Adrenal gland (tissue), 12 donors: ENCODE data around the gene NAT14. TPM values are rescaled to one million over a fixed set of nuclear protein-coding genes. Genes with fewer than 3 reads are reported as not detected.

Experiments
- DNase-seq, 7 donors: peaks; one replicate each; pipeline ENCODE4 v3.0.0-alpha.2; 2019 to 2020
- H3K27ac ChIP-seq, 5 donors: fragments of 200-600 bp; sonication (generic) in 4 of 5; 1 replicate in 3 of 5; 2 replicates in 2 of 5; pipeline versions ENCODE4 v1.5.1 to v1.8.0; 2016 to 2020; ENCODE audit warnings: mild to moderate bottlenecking in 1 of 5
- H3K27me3 ChIP-seq: fragments of 200-600 bp; 2 replicates; pipeline ENCODE4 v1.8.0; 2021
- H3K36me3 ChIP-seq, 2 donors: fragments of 200-600 bp; replicated peaks in 1 of 2; 1 replicate in 1 of 2; 2 replicates in 1 of 2; pipeline versions ENCODE4 v1.5.1 to v1.8.0; 2018 to 2022
- H3K4me1 ChIP-seq, 2 donors: fragments of 200-600 bp; replicated peaks in 1 of 2; 1 replicate in 1 of 2; 2 replicates in 1 of 2; pipeline versions ENCODE4 v1.5.1 to v1.8.0; 2018 to 2021
- H3K4me3 ChIP-seq, 4 donors: fragments of 200-600 bp; sonication (generic) in 3 of 4; one replicate each; pipeline ENCODE4 v1.5.1; 2016 to 2018
- H3K9me3 ChIP-seq, 3 donors: fragments of 200-600 bp; sonication (generic) in 1 of 3; replicated peaks in 1 of 3; 1 replicate in 2 of 3; 2 replicates in 1 of 3; pipeline versions ENCODE4 v1.5.1 to v1.8.0; 2016 to 2021
- POLR2A ChIP-seq, 2 donors: fragments of 450-650 bp; IDR thresholded peaks; one replicate each; pipeline ENCODE4 v1.6.1; 2017; ENCODE audit warnings: antibody characterized with exemption in 2 of 2, mild to moderate bottlenecking in 2 of 2, moderate library complexity in 1 of 2
- WGBS, 4 donors: extraction: QIAGEN DNeasy Blood & Tissue Kit in 2 of 4; methylation state at CpG; one replicate each; pipeline versions ENCODE4 v1.1.5 to v1.1.7; 2013 to 2017; 5-methylcytosine and 5-hydroxymethylcytosine counted together
- intact Hi-C, 2 donors: fragments of 100-400 bp; cut with DNase I; formaldehyde crosslinking; loops; one replicate each; pipeline versions ENCODE4 v1.14.1 to v1.15.0; 2022 to 2023
- polyA plus RNA-seq, 3 donors: library from polyadenylated mRNA; stranded (reverse); fragments of 200-250 nt in 2 of 3; fragments of 350-450 nt in 1 of 3; fragmentation: Illumina TruSeq in 1 of 3; extraction: RNeasy Lipid Tissue Mini Kit (QIAGEN cat#74804) in 1 of 3; gene quantifications; one replicate each; pipeline ENCODE4 v1.2.3, GENCODE V29; 2013 to 2014
- total RNA-seq, 9 donors: library from RNA; depleted of rRNA in 4 of 9; stranded (reverse); fragments of >200 nt in 4 of 9; fragments of 120-200 nt in 1 of 9; fragmentation: NEBNext Ultra II Directional in 1 of 9; extraction: Animal tissue kit (Norgen Biotek cat#: 25700) in 1 of 9; gene quantifications; one replicate each; pipeline versions ENCODE4 v1.1.0 to v1.2.4, GENCODE V29; 2013 to 2023
- TF ChIP-seq, protein P1 (sequence below), 6 experiments: fragments of 450-650 bp in 4 of 6; fragments of 200-600 bp in 2 of 6; sonication (generic) in 1 of 6; IDR thresholded peaks; 1 replicate in 5 of 6; 2 replicates in 1 of 6; pipeline versions ENCODE4 v1.5.1 to v1.8.0; 2016 to 2021; ENCODE audit warnings: antibody characterized with exemption in 6 of 6, mild to moderate bottlenecking in 2 of 6, moderate library complexity in 1 of 6
- donor health status: healthy with polysubstance abuse.
- donor health status: Bipolar disorder and iron deficiency.
- donor health status: DM: yes; HTN: yes; CAD: no.
- donor health status: DM: no; HTN: no; CAD: no.
- donor health status: DM: no; HTN: no; CAD: no.
- donor health status: DM: yes; HTN: yes; CAD: no.

NAT14 gene
- total and polyA plus RNA-seq, 12 donors = 4.9 to 108 (median 18.7) TPM

DNA sequence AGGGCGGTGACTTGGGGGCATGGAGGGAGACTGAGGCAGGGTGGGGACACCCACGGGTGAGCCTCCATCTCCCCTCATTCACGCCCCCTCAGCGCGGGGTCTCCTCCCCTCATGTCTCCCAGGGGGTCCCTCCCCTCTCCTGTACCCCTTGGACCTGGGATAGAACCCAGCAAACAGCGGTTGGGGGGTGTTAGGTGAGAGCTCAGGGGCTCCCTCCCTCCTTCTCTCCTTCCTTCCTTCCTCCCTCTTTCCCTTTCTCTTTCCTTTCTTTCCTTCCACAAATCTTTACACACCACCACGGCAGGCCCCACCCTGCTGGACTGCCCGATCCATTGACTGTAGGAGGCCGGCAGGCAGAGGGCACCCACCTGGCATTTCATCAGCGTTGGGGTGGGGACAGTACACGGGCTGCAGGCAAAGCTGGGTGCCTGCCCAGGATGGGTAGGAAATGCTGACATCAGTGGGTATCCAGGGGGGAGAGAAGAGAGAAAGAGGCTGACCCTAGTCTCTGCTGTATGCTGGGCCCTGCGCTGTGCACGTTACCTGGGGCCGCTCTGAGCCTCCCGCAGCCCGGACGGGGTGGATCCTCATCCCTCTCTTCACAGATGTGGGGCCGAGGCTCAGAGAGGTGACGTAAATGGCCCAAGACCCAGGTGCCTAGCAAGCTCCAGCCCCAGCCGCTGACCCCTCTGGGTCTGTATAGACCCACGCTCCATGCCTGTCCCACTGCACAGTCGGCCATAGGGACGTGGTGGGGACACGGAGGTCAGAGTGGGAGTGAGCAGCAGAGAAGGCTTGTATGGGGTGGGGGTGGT lies 6.8 kb downstream of the NAT14 start:
- H3K9me3 ChIP-seq = no peaks in the 10 kb centered on the region
- intact Hi-C loops = no loop called here
- H3K36me3 ChIP-seq = no peaks in the 10 kb centered on the region
- TF ChIP-seq, protein P1, sequence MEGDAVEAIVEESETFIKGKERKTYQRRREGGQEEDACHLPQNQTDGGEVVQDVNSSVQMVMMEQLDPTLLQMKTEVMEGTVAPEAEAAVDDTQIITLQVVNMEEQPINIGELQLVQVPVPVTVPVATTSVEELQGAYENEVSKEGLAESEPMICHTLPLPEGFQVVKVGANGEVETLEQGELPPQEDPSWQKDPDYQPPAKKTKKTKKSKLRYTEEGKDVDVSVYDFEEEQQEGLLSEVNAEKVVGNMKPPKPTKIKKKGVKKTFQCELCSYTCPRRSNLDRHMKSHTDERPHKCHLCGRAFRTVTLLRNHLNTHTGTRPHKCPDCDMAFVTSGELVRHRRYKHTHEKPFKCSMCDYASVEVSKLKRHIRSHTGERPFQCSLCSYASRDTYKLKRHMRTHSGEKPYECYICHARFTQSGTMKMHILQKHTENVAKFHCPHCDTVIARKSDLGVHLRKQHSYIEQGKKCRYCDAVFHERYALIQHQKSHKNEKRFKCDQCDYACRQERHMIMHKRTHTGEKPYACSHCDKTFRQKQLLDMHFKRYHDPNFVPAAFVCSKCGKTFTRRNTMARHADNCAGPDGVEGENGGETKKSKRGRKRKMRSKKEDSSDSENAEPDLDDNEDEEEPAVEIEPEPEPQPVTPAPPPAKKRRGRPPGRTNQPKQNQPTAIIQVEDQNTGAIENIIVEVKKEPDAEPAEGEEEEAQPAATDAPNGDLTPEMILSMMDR (IDR thresholded peaks at IDR 0.05) = no peak
- no peak for TF ChIP-seq POLR2A (IDR thresholded peaks at IDR 0.05)
- DNase-seq = no peak
- no peak overlapping the region for H3K4me3 ChIP-seq
- H3K27me3 ChIP-seq = no peaks in the 10 kb centered on the region
- H3K4me1 ChIP-seq = peaks cover 12 to 14% of the 10 kb centered on the region in 2 donors
- H3K27ac ChIP-seq = no peak overlapping the region
- WGBS, 4 donors = 67 to 80% (median 73%) methylated on average over 14 to 24 of the region's 24 CpGs

DNA sequence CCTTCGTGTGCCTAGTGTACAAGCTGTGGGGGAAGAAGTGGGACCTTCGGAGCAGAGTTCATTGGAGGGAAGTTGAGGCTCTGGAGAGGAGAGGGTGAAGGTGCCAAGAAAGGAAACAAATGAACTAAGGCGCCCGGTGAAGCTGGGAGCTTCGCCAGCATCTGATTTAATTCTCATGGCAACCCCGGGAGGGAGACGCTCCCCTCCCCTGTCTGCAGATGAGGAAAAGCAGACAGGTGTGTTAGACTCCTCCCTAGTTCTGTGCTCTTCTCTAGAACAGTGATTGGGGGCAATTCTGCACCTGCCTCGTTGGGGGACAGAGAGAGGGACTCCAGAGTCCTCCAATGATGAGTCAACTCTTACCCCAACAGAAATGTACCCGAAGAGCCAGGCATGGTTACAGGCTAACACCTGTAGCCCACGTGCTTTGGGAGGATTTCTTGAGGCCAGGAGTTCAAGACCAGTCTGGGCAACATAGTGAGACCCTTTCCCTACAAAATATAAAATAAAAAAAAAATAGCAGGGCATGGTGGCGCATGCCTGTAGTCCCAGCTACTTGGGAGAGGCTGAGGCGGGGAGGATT lies 7.5 kb downstream of the NAT14 start:
- intact Hi-C loops = no loop called here
- Histone ChIP-seq H3K27me3 (no peaks in the 10 kb centered on the region), H3K4me3 (no peak overlapping the region), H3K9me3 (no peaks in the 10 kb centered on the region), H3K27ac (no peak overlapping the region), H3K36me3 (no peaks in the 10 kb centered on the region), H3K4me1 (peaks cover 5 to 7% of the 10 kb centered on the region in 2 donors)
- TF ChIP-seq POLR2A (IDR thresholded peaks at IDR 0.05) = no peak
- TF ChIP-seq, protein P1 (IDR thresholded peaks at IDR 0.05) = no peak
- 46 to 56% (median 54%) methylated on average over 12 of the region's 12 CpGs for WGBS, 4 donors
- DNase-seq = no peak

DNA sequence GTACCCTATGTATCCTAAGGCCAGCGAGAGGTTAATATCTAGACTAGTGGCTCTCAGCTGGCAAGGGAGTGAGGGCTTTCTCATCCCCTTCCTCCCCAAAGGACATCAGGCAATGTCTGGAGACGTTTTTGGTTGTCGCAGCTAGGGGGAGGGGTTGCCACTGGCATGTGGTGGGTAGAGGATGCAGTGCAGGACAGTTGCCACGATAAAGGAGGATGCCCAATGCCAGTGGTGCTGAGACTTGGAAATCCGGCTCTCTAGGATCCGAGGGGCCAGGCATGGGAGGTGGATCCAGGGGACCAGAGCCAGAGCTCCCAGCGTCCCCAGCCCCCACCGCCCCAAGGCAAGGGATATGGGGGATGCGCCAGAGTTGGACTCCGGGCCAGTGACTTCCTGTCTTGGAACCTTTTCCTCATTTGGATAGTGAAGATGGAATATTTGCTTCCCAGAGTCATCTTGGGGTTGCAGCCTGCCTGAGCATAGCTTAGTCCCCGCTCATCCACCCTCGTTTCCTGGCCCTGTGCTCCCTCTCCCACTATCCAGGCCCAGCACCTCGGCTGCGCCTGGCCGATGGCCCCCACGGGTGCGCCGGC lies 8.2 kb downstream of the NAT14 start:
- no peak overlapping the region for H3K4me3 ChIP-seq
- TF ChIP-seq, protein P1 (IDR thresholded peaks at IDR 0.05) = no peak
- no peak for TF ChIP-seq POLR2A (IDR thresholded peaks at IDR 0.05)
- WGBS, 4 donors = 44 to 58% (median 51%) methylated on average over 10 to 18 of the region's 18 CpGs
- H3K4me1 ChIP-seq = peaks cover 0 to under 1% of the 10 kb centered on the region in 2 donors
- H3K9me3 ChIP-seq = no peaks in the 10 kb centered on the region
- intact Hi-C loops = no loop called here
- no peaks in the 10 kb centered on the region for H3K27me3 ChIP-seq
- peak overlapping the region in 4 of 5 donors; percentile 13 to 69 (median 58) for H3K27ac ChIP-seq
- H3K36me3 ChIP-seq = no peaks in the 10 kb centered on the region
- DNase-seq = no peak

DNA sequence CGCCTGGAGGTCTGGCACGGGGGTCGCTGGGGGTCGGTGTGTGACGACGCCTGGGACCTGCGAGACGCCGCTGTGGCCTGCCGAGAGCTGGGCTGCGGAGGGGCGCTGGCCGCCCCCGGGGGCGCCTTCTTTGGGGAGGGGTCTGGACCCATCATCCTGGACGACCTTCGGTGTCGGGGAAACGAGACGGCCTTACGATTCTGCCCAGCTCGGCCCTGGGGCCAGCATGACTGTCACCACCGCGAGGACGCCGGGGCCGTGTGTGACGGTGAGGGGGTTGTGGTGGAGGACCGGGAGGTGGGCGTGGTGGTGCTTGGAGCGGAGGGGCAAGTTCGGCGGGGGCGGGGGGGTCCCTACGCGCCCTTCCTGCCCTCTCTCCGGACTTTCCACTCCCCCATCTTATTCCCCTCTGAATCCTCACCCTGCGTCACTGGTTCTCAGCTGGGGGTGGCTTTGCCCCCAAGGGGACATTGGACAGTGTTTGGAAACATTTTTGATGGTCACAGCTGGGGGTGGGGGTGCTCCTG lies 8.7 kb downstream of the NAT14 start:
- H3K4me1 ChIP-seq = no peaks in the 10 kb centered on the region
- H3K27ac ChIP-seq = peak overlapping the region in 4 of 5 donors; percentile 13 to 69 (median 58)
- 45 to 80% (median 47%) methylated on average over 7 to 38 of the region's 38 CpGs for WGBS, 4 donors
- H3K27me3 ChIP-seq = no peaks in the 10 kb centered on the region
- H3K9me3 ChIP-seq = no peaks in the 10 kb centered on the region
- intact Hi-C loops = no loop called here
- H3K36me3 ChIP-seq = no peaks in the 10 kb centered on the region
- TF ChIP-seq, protein P1 (IDR thresholded peaks at IDR 0.05) = no peak
- no peak for TF ChIP-seq POLR2A (IDR thresholded peaks at IDR 0.05)
- H3K4me3 ChIP-seq = no peak overlapping the region
- no peak for DNase-seq
